Effector memory CD4-positive, alpha-beta T cell (primary cell): ENCODE measurements around the gene UNC119.

Experiments used
- DNase-seq, 3 donors: peaks; one replicate each; pipeline ENCODE4 v3.0.0-alpha.2; 2020
- H3K27ac ChIP-seq: 2 replicates; pipeline ENCODE4 v1.7.0; 2013; ENCODE audit warnings: mild to moderate bottlenecking, low read length, moderate library complexity; ENCODE audit not compliant: insufficient read depth, poor library complexity, severe bottlenecking
- H3K27me3 ChIP-seq: replicated peaks from 2 replicates; pipeline ENCODE4 v1.7.0; 2013; ENCODE audit warnings: mild to moderate bottlenecking, low read length; ENCODE audit not compliant: insufficient read depth, control insufficient read depth, poor library complexity, severe bottlenecking
- H3K36me3 ChIP-seq: 2 replicates; pipeline ENCODE4 v1.7.0; 2013; ENCODE audit warnings: mild to moderate bottlenecking, low read length, moderate library complexity; ENCODE audit not compliant: control insufficient read depth, insufficient read depth
- H3K4me1 ChIP-seq: 2 replicates; pipeline ENCODE4 v1.7.0; 2013; ENCODE audit warnings: low read length, mild to moderate bottlenecking; ENCODE audit not compliant: control insufficient read depth, insufficient read depth, poor library complexity, severe bottlenecking
- H3K4me3 ChIP-seq: 2 replicates; pipeline ENCODE4 v1.7.0; 2013; ENCODE audit warnings: low read length, low read depth, mild to moderate bottlenecking; ENCODE audit not compliant: insufficient read depth, poor library complexity, severe bottlenecking
- H3K9me3 ChIP-seq: 2 replicates; pipeline ENCODE4 v1.7.0; 2013; ENCODE audit warnings: mild to moderate bottlenecking, low read length, moderate library complexity; ENCODE audit not compliant: control insufficient read depth

UNC119 gene

GRCh38 chr17:28499364-28499664, 53.1 kb downstream of the UNC119 start:
- H3K4me3 ChIP-seq = no peak overlapping the region
- no peaks in the 10 kb centered on the region for H3K27me3 ChIP-seq
- H3K27ac ChIP-seq = no peak overlapping the region
- no peaks in the 10 kb centered on the region for H3K4me1 ChIP-seq
- no peaks in the 10 kb centered on the region for H3K36me3 ChIP-seq
- no peak for DNase-seq
- no peaks in the 10 kb centered on the region for H3K9me3 ChIP-seq

DNA sequence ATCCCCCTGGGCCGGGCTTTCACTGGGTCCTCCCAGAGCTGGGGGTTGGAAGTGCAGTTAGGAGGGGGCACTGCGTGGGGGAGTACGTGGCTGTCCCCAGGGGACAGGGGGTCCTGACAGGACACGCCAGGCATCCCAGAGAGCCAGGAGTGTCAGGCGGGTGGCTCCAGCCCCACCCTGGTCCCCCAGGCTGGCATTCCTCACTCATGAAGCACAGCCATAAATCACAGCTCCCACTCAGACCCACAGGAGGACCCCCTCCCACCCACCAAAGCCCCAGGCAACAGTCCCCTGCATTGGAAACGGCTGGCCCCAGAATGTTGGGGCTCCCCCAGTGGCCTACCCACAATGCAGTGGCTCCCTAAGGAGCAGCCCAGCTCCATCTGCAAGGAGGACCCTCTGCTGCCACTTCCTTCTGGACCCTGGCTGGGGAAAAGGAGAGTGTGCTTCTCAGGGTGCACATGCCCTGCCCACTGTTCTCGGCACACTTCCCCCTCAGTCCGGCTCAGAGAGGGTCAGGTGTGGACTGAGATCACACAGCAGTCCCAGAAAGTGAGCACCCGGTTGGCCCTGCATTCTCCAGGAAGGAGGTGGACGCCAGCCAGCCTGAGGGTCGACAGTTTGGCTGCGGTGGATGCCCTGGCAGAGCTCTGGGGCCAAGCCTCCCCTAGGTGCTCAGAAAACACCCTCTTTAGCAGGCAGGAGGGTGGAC, 53.6 kb downstream of the UNC119 start:
- no peaks in the 10 kb centered on the region for H3K4me1 ChIP-seq
- no peaks in the 10 kb centered on the region for H3K36me3 ChIP-seq
- no peak overlapping the region for H3K27ac ChIP-seq
- H3K4me3 ChIP-seq = no peak overlapping the region
- no peak for DNase-seq
- no peaks in the 10 kb centered on the region for H3K27me3 ChIP-seq
- no peaks in the 10 kb centered on the region for H3K9me3 ChIP-seq

DNA sequence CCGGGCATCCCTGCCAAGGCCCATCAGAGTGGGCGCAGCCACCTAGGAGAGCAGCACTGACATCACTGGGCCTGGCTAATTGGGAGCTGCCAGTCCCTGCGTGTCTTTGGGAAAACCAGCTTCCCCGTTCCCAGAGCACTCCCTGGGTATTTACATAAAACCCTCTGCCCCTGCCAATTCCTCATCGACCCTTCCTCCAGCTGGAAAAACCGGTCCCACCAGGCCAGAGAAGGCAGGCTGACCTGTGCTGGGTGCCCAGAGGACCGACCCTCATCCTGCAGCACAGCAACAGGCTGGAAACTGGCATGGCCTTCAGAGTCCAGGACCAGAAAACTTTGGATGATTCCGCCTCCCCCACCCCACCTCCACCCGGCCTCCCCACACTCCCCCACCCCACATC, 54.5 kb downstream of the UNC119 start:
- Histone ChIP-seq H3K9me3 (no peaks in the 10 kb centered on the region), H3K4me1 (no peaks in the 10 kb centered on the region), H3K27ac (no peak overlapping the region), H3K4me3 (no peak overlapping the region), H3K36me3 (no peaks in the 10 kb centered on the region), H3K27me3 (no peaks in the 10 kb centered on the region)
- DNase-seq = no peak
